ENCODE results near the gene FAM170A. TPM values are rescaled to one million over a fixed set of nuclear protein-coding genes. Genes with fewer than 3 reads are reported as not detected.

Gene FAM170A
- total RNA-seq, 1 donor from 2014 or later = 0.18 TPM

DNA sequence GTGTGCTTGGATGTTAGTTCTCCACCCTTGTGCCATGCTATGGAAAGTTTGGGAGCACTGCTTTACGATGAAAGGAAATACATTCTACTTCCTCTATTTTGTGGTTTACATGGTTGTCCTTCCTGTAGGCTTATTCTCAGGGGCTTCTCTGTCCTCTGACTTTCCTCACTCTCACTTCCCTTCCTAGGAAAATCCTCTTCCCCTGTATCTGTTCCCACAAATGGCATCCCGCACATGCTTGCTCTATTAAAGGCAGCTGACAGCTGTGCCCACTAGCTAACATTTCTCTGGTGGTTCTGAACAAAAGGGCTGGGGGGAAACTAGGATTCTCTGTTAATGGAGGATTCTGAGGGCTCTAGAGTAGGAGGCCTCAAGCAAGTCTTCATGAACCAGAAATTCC is 52.4 kb downstream of the FAM170A start:
- Mint-ChIP-seq H3K36me3 (no peaks in the 10 kb centered on the region), H3K4me3 (no peak overlapping the region), H3K4me1 (no peaks in the 10 kb centered on the region), H3K27me3 (ENCODE audit: low read depth) (no peaks in the 10 kb centered on the region), H3K27ac (no peak overlapping the region), H3K9me3 (peaks cover 8% of the 10 kb centered on the region)
- no peak for DNase-seq (ENCODE audit: low spot score in 2 of 2, unreplicated experiment in 2 of 2)
- TF ChIP-seq, protein P1, sequence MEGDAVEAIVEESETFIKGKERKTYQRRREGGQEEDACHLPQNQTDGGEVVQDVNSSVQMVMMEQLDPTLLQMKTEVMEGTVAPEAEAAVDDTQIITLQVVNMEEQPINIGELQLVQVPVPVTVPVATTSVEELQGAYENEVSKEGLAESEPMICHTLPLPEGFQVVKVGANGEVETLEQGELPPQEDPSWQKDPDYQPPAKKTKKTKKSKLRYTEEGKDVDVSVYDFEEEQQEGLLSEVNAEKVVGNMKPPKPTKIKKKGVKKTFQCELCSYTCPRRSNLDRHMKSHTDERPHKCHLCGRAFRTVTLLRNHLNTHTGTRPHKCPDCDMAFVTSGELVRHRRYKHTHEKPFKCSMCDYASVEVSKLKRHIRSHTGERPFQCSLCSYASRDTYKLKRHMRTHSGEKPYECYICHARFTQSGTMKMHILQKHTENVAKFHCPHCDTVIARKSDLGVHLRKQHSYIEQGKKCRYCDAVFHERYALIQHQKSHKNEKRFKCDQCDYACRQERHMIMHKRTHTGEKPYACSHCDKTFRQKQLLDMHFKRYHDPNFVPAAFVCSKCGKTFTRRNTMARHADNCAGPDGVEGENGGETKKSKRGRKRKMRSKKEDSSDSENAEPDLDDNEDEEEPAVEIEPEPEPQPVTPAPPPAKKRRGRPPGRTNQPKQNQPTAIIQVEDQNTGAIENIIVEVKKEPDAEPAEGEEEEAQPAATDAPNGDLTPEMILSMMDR (IDR thresholded peaks at IDR 0.05; ENCODE audit: unreplicated experiment) = no peak

GRCh38 chr5:119682372-119682771 is 53.0 kb downstream of the FAM170A start:
- TF ChIP-seq, protein P1 (IDR thresholded peaks at IDR 0.05; ENCODE audit: unreplicated experiment) = no peak
- DNase-seq (ENCODE audit: low spot score in 2 of 2, unreplicated experiment in 2 of 2) = no peak
- Mint-ChIP-seq H3K27me3 (ENCODE audit: low read depth) (no peaks in the 10 kb centered on the region), H3K9me3 (peaks cover 8% of the 10 kb centered on the region), H3K4me3 (no peak overlapping the region), H3K36me3 (no peaks in the 10 kb centered on the region), H3K27ac (no peak overlapping the region), H3K4me1 (no peaks in the 10 kb centered on the region)

Other genes starting within 250 kb of the FAM170A start
- gene HSD17B4, start 177.1 kb upstream of the FAM170A start, total RNA-seq = 119 to 146 TPM (median 136 TPM) in 3 replicates

Measured in mesothelial cell of epicardium (in vitro differentiated cells).